GM12874 (cell line): ENCODE data around the gene CIDEC.
A peak's percentile ranks its signal among the peaks of the same experiment; 100 is the strongest.

Source experiments
- TF ChIP-seq, protein P1 (sequence below): IDR thresholded peaks from 2 replicates; pipeline ENCODE4 v1.5.1; 2011; ENCODE audit warnings: low read depth, mild to moderate bottlenecking, control low read depth, low read length, moderate library complexity; ENCODE audit not compliant: insufficient read depth

The CIDEC gene

GRCh38 chr3:9863058-9863772, 16.8 kb downstream of the CIDEC start:
- TF ChIP-seq, protein P1, sequence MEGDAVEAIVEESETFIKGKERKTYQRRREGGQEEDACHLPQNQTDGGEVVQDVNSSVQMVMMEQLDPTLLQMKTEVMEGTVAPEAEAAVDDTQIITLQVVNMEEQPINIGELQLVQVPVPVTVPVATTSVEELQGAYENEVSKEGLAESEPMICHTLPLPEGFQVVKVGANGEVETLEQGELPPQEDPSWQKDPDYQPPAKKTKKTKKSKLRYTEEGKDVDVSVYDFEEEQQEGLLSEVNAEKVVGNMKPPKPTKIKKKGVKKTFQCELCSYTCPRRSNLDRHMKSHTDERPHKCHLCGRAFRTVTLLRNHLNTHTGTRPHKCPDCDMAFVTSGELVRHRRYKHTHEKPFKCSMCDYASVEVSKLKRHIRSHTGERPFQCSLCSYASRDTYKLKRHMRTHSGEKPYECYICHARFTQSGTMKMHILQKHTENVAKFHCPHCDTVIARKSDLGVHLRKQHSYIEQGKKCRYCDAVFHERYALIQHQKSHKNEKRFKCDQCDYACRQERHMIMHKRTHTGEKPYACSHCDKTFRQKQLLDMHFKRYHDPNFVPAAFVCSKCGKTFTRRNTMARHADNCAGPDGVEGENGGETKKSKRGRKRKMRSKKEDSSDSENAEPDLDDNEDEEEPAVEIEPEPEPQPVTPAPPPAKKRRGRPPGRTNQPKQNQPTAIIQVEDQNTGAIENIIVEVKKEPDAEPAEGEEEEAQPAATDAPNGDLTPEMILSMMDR = no peak

GRCh38 chr3:9862391-9863057, 17.5 kb downstream of the CIDEC start:
- TF ChIP-seq, protein P1 = peak; percentile 22; the same call in 1 of the 2 replicates

- TF ChIP-seq, protein P1 = no peak
Observed at GRCh38 chr3:9861626-9862130, 18.4 kb downstream of the CIDEC start.

- TF ChIP-seq, protein P1 = no peak
Observed at GRCh38 chr3:9861201-9861600, 18.9 kb downstream of the CIDEC start.

DNA sequence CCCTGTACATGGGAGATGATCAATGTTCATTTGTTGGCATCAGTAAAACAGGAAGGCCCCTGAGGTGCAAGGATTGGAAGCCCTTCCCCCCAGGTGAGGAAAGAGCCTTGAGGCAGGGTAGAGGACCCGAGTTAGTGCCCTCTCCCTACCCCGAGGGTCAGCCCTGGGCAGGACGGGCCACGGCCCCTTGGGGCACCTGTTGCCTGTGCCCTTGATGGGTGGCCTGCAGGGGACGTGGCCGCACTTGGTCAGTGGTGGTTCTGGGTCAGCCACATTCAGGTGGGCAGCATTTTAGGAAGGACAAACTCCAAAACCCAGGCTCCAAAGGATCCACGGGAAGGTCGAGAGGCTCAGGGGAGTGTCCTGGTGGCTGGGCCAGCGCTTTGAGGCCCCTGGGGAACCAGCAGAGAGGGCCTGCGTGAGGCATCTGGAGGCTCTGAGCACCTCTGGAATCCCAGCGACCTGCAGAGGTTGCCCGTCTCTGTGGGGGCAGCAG, 20.5 kb downstream of the CIDEC start:
- TF ChIP-seq, protein P1 = no peak

DNA sequence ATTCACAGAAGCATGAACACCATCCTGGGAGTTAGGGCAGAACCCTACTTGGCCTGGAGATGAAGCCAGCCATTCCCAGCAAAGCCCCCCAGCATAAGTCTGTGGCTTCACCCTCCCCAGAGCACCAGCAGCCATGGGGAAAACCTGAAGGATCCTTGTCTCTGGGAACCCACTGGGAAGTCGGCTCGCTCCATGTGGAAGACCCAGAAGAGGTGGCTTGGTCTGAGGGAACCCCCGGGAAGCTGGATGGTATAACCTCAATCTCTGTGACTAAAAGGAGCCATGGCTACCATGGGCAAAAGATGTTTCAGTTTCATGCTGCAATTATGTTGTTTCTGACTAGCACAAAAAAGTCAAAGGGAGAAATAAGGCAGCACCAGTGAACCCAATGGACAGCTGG, 24.5 kb downstream of the CIDEC start:
- TF ChIP-seq, protein P1 = no peak

- TF ChIP-seq, protein P1 = no peak
Observed at GRCh38 chr3:9852528-9852927, 27.5 kb downstream of the CIDEC start.
